Bone marrow (tissue), 2 donors: ENCODE measurements around the gene SMIM14.
"Not testable (repeated sequence)": the region's sequence is repeated elsewhere in the genome, so short reads cannot be mapped to it uniquely, and the experiment has no call there.

ENCODE experiments used
- DNase-seq, 2 donors: peaks; one replicate each; lab custom pipeline; 2025; lab: John Stamatoyannopoulos, UW

Gene SMIM14

DNA sequence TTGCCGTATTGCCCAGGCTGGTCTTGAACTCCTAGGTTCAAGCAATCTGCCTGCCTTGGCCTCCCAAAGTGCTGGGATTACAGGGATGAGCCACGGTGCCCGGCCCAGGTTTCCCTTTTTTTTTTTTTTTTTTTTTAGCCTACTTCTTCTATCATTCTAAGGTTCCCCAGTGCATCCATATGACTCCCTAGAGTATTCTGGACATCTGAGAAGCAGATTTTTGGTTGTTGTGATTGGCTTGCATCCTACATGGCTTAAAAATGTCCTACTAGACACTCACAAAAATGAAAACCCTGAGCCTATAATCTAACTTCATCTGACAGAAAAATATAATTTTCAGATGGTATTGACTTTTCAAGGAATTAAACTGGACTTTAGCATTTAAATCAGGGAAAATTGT lies 41.7 kb downstream of the SMIM14 start:
- DNase-seq: no peak

DNA sequence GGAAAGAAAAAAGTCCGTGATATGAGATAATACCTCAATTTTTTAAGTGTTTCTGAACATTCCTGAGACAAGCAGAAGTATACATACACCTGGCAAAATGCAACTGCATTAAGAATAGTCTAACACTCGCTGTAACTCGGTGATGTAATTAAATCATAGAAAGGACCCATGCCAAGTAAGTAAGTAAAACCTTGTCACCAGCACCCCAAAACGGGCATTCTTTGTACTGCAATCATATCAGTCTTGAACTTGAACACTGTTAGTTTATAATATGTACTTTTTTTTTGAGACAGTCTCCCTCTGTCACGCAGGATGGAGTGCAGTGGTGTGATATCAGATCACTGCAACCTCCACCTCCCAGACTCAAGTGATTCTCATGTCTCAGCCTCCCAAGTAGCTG lies 47.4 kb downstream of the SMIM14 start:
- DNase-seq: no peak

DNA sequence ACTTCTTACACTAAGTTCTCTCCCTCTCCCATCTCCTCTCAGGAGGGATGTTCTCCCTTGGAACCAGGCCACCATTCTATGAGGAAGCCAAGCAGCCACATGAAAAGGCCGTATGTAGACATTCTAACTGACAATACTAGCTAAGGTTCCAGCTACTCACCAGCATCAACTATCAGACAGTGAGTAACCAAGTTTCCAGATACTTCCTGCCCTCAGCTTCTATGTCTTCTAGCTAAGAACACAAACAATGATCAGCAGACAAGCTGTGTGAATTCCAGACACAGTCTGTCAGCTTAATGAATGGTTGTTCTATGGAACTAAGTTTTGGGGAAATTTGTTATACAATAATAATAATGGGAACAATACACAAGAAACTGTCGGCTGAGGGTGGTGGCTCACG lies 50.8 kb downstream of the SMIM14 start:
- no peak for DNase-seq

DNA sequence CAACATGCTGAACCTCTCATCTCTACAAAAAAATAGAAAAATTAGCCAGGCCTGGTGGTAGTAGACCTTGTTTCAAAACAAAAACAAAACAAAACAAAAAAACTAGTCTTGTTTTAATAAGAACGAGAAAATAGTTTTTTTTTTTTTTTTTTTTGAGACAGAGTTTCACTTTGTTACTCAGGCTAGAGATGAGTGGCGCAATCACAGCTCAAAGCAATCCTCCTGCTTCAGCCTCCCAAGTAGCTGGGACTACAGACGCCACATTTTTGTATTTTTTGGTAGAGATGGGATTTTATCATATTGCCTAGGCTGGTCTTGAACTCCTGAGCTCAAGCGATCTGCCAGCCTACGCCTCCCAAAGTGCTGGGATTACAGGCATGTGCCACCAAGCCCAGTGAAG lies 63.7 kb downstream of the SMIM14 start:
- DNase-seq: no peak

DNA sequence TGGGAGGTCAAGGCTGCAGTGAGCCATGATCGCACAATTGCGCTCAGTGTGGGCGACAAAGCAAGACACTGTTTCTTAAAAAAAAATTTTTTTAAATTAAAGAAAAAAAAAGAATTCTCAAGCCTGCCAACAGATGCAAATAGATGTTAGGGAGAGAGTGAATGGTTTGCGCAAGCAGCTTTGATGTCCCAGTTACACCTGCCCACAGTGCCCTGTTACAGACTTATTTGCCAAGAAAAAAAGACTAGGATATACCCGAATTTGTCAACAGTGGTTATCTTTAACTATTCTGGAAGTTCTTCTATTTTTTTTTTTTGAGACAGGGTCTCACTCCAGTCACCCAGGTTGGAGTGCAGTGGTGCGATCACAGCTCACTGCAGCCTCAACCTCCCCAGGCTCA lies 67.2 kb downstream of the SMIM14 start:
- DNase-seq: no peak

DNA sequence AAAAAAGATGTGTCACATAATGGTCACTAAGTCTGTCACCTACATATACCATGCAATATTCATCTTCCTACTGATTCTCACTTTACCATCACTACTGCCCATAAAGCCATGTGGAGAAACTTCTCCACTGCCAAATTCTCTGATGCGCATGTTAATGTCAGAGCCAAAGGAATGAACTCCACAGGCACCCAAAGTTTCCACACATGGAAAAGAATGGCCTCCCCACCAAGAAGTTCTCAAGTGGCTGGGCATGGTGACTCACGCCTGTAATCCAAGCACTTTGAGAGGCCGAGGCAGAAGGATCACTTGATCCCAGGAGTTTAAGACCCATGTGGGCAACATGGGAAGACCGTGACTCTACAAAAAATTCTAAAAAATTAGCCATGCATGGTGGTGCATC lies 67.6 kb downstream of the SMIM14 start:
- no peak for DNase-seq

DNA sequence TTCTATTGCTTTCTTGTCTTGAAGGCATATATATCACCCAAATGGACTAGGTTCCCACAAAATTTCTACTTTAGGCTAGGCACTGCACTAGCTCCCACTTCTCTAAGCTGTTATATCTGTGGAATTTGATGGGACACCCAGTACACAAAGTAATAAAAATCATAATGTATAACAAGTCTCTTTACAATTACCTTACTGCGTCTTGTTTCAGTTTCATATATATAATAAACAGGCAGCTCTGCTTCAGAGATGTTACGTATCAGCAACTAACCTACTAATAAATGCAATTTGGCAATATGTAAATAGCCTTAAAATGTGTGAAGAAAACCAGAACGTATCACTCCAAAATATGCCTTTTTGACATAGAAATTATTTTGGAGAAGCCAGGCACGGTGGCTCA lies 69.5 kb downstream of the SMIM14 start:
- DNase-seq: no peak

DNA sequence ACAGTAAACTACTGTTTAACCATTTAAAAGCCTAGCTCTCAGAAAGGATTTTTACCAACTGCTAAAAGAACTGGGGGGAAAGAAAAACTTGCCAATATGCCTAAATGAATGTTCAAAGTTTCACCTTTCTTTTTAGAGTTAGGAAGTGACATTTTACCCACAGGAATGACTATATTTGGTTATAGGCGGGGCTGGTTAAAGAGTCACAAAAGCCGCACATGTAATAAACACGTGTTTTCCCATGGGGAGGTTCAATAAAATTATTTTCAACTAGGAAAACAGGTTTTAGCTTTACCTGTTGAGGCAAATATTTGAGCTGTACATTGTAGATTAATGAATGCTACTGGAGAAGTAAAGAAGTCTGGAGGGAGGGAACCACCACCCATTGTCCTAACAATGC lies 69.9 kb downstream of the SMIM14 start:
- DNase-seq: no peak

DNA sequence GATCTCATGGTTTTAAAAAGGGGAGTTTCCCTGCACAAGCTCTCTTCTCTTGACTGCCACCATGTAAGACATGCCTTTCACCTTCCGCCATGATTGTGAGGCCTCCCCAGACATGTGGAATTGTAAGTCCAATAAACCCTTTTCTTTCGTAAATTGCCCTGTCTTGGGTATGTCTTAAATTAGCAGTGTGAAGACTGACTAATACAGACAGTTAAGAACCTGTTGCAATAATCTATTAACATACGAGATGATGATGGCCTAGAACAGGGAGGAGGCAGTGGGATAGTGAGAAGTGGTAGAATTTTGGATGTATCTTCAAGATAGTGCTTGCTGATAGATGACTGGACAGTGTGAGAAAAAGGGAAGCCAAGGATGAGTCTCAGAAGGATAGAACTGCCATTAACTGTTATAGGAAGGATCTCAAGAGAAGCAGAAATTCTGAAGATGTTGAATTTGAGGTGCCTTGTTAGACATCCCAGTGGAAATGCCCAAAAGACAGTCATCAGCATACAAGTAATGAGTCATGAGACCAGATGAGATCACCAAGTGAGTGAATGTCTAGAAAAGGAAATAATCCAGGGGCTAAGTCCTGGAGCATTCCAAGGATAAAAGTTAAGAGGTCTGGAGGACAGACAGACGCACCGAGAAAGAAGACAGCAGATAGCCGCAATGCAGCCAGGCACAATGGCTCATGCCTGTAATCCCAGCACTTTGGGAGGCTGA lies 72.6 kb downstream of the SMIM14 start:
- no peak for DNase-seq

DNA sequence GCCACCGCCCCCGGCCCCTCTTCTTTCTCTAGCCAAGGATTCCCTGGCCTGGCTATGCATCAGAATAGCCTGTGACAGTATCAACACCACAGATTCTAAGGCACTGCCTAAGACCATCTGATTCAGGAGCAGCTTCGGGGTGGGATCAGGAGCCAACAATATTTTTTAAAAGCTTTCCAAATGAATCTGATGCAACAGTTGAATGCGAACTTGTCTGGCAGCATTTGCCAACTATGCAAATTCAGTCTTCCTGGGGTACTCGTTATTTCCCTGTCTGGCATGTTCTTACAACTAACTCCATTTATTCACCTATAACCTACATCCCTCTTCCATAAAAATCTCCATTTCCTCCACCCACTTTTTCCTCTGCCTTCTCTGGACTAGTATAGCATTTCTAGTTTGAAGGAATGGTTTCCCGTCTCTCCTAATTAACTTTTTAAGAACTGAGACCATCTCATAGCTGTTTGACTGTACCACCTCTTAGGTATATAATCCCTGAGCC lies 75.3 kb downstream of the SMIM14 start:
- DNase-seq: no peak

DNA sequence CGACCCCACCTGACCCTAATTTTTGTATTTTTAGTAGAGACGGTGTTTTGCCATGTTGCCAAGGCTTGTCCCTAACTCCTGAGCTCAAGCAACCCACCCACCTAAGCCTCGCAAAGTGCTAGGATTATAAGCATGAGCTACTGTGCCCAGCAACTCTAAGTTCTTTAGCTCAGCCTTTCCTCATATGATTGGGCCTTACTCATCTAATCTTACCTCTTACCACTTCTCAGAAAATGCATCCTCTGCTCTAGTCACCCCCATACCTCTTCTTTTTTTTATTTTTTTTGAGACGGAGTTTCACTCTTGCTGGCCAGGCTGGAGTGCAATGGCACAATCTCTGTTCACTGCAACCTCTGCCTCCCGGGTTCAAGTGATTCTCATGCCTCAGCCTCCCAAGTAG lies 75.9 kb downstream of the SMIM14 start:
- no peak for DNase-seq

DNA sequence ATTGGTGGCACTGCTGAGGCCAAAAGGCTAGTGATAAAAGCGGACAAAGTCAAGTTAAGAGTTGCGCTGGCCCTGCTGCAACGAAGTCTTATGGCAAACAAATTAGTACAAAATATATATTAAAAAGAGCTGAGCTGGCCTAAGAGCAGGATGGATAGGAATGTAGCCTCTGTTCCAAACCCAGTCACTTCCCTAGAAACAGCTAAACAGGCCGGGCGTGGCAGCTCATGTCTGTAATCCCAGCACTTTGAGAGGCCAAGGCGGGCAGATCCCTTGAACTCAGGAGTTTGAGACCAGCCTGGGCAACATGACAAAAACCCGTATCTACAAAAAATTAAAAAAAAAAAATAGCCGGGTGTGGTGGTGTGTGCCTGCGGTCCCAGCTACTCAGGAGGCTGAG lies 79.0 kb downstream of the SMIM14 start:
- DNase-seq: no peak

DNA sequence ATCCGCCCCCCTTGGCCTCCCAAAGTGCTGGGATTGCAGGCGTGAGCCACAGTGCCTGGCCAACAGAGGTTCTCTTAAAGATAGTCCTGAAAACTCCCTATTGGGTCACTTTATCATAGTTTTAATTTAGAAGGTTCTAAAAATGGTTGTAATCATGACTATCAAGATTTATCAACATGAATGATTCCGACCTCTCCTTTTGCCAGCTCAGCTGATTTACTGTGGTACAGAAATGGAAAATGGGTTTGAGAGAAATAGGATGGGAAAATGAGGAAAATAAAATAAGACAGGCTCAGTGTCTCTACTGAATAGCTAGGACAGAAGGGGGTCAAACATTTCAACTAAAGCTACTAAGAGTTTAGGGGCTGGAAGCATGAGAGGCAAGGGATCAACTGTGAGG lies 83.2 kb downstream of the SMIM14 start:
- DNase-seq: no peak

DNA sequence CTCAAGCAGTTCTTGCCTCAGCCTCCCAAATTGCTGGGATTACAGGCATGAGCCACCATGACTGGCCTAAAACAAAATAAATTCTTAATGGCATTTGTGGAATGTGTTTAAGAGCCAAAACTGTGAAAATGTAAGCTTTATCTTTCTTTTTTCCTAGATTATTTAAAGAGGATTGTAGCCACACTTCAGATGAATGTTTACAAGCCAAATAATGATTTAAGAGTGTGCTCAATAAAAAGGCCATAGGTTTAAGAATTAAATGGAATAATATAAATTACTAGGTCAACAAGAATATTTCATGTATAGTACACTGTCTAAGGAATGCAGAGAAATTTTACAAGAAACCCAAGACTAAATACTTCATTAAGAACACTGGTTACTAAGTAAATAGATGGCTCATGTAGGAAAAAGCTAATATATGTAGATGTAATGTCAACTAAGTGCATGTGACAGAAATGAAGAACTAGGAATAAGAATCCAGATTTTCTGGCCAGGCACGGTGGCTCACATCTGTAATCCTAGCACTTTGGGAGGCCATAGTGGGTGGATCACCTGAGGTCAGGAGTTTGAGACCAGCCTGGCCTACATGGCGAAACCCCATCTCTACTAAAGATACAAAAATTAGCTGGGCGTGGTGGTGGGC lies 90.1 kb downstream of the SMIM14 start:
- no peak for DNase-seq

DNA sequence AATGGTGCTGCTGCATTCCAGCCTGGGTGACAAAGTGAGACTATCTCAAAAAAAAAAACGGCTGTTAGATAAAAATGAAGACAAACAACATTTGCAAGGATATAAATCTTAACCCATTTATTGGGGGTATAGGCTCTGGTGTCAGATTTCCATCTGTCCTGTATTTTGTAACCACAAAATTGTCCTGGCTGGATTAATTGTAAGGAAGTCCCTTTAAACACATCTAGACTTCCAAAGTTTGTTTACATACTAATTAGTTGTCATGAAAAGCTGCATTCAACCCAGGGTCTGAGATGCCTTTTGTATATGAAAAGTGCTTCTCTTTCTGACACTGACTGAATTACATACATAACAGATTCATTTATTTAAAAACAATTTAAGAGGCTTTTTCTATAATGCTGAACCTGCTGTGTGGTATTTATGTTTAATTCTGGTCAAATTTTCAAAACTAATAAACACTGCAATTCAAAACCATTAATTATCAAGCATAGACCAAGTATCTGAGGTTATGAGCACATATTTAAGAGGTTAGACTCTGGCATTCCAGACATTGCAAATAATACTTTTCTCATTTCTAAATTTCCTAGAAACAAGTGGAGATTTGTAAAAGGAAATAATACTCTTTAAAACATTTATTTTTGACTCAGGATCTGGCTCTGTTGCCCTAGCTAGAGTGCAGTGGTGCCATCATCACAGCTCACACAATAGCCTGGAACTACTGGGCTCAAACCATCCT lies 93.9 kb downstream of the SMIM14 start:
- no peak for DNase-seq

DNA sequence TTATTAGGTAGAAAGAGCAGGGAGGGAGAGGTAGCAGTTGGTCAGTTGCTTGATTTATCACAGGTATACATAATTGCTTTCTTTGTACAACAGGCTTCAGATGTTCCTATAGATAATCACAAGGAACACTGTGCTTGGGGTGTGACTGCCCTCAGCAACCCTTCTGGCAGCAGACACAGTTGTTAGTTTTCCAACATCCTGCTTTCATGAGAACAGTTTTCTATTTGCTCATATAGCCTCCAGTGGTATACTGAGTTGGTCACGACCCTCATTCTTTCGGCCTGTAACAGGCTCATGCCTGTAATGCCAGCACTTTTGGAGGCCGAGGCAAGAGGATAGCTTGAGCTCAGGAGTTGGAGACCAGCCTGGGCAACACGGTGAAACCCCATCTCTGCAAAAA lies 94.6 kb downstream of the SMIM14 start:
- DNase-seq: not testable (repeated sequence)

DNA sequence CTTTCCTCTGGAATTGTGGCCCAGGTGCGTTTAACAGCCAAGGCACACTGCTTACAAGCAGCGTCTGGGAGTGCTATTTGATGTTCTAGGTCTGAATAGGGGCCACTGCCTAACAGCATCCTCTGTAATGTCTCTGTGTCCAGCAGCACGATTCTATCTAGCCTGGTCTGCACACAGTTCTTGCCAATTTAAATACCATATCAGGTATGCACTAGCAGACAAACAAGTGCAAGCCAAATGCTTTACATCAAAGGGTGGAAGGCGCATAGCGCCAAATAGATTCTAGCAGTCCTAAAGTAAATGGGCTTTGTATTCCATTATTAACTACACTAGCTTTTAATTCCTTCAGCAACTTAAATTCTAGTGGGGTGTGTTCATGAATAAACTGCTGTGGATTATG lies 95.6 kb downstream of the SMIM14 start:
- no peak for DNase-seq

DNA sequence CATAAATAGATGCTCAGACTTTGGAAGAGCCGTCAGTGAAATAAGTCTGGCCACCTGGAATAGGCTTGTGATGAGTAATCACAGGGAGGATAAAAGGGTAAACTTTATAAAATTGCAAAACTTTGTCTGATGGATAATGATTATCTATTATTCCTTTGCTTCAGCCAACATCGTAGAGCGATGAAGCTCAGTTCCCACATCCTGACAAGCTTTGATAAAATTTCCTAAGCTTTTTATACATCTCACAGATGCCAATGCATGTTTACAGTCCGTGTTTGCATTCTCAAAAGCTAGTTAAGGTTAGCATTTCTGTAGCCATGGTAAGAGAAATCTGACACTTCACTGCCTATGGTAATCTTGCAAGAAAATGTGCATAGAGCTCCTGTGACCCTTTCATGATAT lies 96.1 kb downstream of the SMIM14 start:
- no peak for DNase-seq

DNA sequence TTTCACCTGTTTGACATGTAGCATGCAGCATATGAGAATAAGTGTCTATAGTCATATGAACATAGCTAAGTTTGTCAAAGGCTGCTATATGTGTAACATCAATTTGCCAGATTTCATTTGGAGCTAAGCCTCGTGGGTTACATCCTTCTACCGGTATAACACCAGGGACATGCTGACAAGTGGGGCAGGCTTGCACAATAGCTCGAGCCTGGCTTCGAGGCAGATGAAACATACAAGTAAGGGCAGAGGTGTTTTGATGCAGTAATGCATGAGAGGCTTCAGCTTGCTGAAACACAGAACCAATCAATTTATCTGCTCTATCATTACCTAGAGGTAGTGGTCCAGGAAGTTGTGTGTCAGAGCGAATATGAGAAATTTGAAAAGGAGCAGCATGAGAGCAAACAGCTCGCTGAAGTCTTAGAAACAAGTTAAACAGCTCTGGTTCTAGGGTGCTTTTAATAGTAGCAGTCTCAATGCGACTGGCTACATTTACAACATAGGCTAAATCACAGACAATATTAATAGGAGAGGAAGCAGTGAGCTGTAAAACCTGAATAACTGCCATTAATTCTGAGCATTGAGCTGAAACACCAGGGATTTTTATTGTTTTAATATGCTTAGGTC lies 96.6 kb downstream of the SMIM14 start:
- no peak for DNase-seq

DNA sequence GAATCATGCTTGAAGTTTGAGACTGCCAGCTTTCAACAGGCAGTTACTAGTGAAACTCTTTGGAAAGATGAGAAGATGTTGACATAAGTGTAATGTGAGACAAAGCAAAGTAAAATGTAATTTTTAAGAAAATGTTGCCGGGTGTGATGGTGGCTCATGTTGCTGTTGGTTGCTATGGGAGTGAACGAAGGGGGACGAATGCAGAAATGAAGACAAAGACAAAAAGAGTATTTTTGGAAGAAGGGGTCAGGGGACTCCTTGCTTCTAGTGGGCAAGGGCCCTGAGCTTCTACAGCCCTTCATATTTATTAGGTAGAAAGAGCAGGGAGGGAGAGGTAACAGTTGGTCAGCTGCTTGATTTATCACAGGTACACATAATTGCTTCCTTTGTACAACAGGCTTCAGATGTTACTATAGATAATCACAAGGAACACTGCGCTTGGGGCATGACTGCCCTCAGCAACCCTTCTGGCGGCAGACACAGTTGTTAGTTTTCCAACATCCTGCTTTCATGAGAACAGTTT lies 99.5 kb downstream of the SMIM14 start:
- DNase-seq: no peak

DNA sequence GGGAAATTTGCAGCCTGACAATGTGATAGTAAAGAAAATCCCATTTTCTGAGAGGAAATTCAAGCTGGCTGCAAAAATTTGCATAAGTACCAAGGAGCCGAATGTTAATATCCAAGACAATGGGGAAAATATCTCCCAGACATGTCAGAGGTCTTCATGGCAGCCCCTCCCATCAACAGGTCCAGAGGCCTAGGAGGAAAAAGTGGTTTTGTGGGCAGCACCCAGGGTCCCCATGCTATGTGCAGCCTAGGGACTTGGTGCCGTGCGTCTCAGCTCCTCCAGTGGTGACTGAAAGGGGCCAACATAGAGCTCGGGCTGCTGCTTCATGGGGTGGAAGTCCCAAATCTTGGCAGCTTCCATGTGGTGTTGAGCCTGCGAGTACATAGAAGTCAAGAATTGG lies 105.1 kb downstream of the SMIM14 start:
- DNase-seq: no peak

DNA sequence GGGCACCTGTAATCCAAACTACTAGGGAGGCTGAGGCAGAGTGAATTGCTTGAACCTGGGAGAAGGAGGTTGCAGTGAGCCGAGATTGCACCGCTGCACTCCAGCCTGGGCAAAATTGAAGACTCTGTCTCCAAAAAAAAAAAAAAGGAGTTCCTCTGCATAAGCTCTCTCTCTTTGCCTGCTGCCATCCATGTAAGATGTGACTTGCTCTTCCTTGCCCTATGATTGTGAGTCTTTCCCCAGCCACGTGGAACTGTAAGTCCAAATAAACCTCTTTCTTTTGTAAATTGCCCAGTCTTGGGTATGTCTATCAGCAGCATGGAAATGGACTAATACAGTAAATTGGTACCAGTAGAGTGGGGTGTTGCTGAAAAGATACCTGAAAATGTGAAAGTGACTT lies 106.4 kb downstream of the SMIM14 start:
- not testable (repeated sequence) for DNase-seq
